ENCODE data around the gene OLFM1.

The OLFM1 gene

DNA sequence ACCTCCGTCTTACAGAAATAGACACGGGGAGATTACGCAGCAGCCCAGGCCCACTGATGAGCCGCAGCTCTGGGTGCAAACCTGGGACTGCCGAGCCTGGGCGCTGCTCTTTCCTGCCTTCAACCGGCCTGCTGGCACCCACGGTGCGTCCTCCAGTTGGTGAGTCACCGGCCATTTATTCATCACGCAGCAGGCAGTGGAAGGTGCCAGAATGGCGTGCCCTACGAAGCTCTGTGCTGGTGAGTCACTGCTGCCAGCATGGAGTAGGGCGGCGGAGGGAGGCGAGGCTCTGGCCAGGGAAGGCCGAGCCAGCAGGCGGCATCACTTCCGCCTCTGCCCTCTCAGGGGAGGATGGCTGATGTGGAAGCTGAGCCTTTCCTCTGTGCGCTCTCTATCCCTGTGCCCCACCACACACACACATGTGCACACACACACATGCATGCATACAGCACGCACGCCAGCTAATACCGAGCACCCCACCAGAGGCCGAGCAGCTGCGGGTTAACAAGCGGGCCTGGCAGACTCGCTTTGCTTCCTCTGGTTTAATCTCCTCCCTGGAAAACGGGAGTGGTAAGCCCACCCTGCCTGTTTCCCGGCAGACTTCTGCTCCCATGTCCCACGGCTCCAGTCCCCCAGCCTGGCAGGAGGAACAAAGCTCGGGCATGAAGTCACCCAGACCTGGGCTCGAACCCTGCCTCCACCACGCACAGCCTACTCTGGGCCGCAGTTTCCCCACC, 39.2 kb downstream of the OLFM1 start:
- no peak overlapping the region for H3K4me3 ChIP-seq (ENCODE audit: low read depth, low read length)
- DNase-seq (ENCODE audit: low read depth) = no peak
- TF ChIP-seq, protein P1, sequence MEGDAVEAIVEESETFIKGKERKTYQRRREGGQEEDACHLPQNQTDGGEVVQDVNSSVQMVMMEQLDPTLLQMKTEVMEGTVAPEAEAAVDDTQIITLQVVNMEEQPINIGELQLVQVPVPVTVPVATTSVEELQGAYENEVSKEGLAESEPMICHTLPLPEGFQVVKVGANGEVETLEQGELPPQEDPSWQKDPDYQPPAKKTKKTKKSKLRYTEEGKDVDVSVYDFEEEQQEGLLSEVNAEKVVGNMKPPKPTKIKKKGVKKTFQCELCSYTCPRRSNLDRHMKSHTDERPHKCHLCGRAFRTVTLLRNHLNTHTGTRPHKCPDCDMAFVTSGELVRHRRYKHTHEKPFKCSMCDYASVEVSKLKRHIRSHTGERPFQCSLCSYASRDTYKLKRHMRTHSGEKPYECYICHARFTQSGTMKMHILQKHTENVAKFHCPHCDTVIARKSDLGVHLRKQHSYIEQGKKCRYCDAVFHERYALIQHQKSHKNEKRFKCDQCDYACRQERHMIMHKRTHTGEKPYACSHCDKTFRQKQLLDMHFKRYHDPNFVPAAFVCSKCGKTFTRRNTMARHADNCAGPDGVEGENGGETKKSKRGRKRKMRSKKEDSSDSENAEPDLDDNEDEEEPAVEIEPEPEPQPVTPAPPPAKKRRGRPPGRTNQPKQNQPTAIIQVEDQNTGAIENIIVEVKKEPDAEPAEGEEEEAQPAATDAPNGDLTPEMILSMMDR (conservative IDR thresholded peaks at IDR 0.05; ENCODE audit: low read depth, low read length) = no peak

DNA sequence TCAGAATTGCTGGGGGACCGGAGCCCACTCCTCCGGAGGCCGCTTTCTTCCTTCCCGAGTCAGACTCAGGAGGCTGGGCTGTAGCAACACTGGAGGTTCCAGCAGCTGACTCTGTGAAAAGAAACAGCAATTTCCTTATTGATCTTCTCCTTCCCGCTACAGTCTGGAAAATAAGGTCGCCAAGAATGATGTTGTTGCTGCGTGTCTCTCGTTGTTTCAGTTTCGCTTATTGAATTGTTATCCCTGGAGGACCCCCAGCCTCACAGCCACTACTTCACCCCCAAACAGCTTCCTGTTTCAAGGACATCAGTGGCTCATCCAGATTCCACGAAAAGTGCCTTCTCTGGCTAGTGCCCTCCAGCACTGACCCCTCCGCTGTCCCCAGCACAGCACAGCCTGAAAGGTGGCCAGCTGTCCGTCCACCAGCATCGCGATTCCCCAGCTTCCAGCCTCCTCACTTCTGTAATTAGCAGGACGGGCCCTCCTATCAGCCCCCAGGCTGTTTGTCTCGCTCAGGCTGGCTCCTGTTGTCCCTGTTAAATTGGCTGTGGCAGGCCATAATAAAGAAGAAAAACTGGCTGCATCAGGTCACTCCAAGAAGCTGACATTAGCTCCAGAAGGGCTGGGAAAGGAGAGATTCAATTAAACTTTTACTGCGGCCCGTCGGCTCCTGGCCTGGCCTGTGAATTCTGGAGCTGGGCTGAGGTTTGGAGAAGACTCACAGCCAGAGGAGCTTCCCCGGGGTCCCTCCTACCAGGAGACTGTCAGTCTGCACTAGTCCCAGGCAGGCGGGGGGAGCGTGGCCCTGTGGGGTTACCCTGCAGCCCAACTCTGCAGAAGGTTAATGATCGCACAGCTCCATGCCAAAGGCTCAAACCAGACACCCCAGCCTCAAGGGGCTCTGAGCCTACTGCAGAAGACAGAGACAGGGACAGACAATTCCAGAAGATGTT, 40.5 kb downstream of the OLFM1 start:
- DNase-seq (ENCODE audit: low read depth) = no peak
- no peak overlapping the region for H3K4me3 ChIP-seq (ENCODE audit: low read depth, low read length)
- TF ChIP-seq, protein P1 (conservative IDR thresholded peaks at IDR 0.05; ENCODE audit: low read depth, low read length) = no peak

GRCh38 chr9:135129137-135129695, 41.7 kb downstream of the OLFM1 start:
- TF ChIP-seq, protein P1 (conservative IDR thresholded peaks at IDR 0.05; ENCODE audit: low read depth, low read length) = no peak
- H3K4me3 ChIP-seq (ENCODE audit: low read depth, low read length) = no peak overlapping the region
- DNase-seq (ENCODE audit: low read depth) = no peak

DNA sequence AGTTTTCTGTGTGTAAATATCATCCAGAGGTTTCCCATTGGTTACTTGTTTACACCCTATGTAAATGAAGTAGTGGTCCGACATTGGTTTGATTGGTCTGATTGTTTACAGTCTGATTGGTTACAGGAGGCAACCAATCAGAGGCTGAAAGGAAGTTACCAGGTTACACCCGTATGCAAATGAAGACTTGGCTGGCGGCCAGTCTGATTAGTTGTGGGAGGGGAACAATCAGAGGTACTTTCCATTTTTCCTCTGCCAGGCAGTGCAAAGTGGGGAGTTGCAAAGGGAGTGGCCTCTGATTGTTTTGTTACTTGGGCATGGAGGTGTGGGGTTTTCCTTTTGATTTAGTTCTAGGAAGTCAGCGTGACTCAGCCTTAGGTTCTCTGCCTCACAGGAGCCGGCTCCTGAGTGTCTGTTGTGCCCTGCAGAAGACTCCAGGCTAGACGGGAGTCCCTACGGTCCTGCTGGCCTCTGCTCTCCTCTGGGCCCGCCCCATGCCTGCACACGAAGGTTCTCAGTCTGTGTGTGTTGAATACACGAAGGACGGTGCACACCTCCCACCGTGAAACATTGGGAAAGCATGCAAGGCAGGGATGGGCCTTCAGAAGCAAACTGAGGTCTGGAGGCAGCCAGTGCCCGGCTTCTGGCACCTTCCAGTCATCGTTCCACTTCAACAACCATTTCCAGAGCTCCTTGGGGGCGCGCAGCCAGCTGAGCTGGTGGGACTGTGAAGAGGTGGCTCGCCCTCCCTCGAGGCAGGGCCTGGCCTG, 42.9 kb downstream of the OLFM1 start:
- DNase-seq (ENCODE audit: low read depth) = no peak
- no peak overlapping the region for H3K4me3 ChIP-seq (ENCODE audit: low read depth, low read length)
- TF ChIP-seq, protein P1 (conservative IDR thresholded peaks at IDR 0.05; ENCODE audit: low read depth, low read length) = no peak

DNA sequence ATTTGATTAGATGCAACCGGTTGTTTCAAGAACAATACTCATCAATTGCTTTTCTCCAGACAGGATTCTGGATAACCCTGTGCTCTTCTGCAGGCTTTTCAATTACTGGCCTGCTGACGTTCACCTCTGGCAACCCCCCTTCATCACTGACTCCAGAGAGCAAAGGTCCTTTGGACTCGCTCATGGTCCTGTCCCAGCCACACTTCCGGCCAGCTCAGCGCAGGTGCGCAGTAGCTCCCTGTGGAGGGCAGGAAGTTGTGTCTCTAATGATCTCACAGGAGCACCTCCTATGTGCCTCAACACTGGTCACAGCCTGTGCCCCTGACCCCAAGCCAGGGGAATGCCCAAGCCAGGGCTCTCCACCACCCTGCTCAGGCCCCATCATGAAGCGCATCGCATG, 44.0 kb downstream of the OLFM1 start:
- TF ChIP-seq, protein P1 (conservative IDR thresholded peaks at IDR 0.05; ENCODE audit: low read depth, low read length) = no peak
- no peak for DNase-seq (ENCODE audit: low read depth)
- H3K4me3 ChIP-seq (ENCODE audit: low read depth, low read length) = no peak overlapping the region

DNA sequence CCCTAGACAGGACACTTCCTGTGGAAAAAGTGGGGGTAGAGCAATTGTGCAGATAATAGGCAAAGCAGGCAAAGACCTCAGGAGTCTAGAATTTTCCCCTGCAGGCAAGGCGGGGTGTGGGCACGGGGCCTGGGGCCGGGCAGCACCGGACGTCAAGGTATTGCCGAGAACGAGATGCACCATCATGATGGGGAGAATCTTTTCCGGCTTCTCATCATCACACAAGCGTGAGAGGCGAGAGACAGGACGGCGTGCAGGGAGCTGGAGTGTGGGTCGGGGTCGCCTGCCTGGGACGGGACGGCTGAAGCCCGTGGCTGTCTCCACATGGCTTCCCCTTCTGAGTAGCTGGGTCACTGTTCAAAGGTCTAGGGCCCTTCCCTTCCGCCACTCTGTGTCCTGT, 44.5 kb downstream of the OLFM1 start:
- H3K4me3 ChIP-seq (ENCODE audit: low read depth, low read length) = no peak overlapping the region
- TF ChIP-seq, protein P1 (conservative IDR thresholded peaks at IDR 0.05; ENCODE audit: low read depth, low read length) = no peak
- no peak for DNase-seq (ENCODE audit: low read depth)
